ENCODE results near the gene NRXN2.
"Not testable (repeated sequence)": the region's sequence is repeated elsewhere in the genome, so short reads cannot be mapped to it uniquely, and the experiment has no call there.

NRXN2 gene

DNA sequence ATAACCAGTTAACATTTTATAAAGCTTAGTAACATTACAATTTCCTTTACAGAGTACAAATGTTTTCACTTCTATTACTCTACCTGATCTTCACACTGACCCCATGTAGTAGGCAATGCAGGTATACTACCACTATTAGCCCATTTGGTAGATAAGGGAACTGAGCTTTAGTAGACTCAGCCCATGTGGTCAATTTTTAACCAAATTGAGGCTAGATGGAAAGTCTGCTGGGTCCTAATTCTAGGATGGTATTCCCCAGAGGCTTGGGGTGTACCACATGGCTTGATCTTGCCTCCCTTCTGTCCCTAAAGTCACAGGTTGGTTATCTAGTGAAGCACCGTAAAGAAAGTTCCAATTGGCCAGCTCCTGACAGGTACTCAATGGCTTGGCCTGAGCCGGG is 48.2 kb downstream of the NRXN2 start:
- DNase-seq (ENCODE audit: low read depth): no peak

DNA sequence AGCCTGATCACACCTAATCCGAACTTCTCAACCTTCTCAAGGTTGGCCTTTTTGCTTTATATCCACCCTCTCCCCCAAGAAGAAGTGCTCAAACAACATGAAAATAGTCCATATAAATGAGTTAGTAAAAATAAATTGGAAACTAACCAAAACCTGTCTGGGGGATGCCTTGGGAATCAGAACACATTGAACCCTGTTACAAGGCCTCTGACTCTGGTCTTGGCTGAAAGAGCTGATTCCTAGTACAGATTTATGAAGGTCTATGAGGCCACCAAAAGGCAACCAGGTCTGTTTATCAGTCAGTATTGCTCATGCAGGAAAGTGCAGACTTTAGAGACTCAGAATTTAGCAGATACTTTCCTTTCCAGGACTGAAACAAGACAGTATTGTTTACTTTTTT is 49.7 kb downstream of the NRXN2 start:
- DNase-seq (ENCODE audit: low read depth): no peak

DNA sequence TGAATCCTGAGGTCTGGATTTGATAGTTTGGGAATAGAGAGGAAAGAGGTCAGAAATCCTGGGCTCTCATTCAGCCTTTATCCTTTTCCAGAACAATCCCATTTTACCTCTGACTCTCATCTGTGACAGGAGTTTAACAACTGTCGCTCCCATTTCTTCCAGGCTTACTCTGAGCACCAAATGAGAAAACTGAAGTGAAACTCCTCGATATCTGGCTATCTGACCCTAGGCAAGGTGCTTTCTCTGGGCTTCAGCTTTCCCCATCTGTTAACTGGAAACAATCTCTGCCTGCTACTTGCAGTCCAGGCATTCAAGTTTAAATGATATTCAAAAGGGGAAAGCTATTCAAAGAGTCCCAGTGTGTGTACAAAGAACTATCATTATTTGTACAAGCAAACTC is 50.1 kb downstream of the NRXN2 start:
- DNase-seq (ENCODE audit: low read depth): no peak

DNA sequence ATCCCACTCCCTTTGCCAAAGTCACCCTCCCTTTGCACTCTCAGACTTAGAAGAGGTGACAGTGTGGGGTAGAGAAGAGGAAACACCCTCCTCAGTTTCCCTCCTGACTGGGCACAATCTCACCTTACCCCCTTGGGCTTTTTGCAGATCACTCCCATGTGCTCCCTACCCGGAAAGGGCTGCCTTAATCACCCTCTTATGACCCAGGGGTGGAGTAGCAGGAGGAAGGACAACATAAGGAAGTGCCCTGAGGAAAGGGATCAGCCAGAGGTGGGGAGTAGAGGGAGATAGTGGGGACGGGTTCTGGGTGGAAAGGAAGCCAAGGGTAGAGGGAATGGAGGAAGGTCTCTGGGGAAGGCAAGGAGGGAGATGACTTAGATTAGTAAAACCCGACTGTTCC is 52.0 kb downstream of the NRXN2 start:
- DNase-seq (ENCODE audit: low read depth): no peak

DNA sequence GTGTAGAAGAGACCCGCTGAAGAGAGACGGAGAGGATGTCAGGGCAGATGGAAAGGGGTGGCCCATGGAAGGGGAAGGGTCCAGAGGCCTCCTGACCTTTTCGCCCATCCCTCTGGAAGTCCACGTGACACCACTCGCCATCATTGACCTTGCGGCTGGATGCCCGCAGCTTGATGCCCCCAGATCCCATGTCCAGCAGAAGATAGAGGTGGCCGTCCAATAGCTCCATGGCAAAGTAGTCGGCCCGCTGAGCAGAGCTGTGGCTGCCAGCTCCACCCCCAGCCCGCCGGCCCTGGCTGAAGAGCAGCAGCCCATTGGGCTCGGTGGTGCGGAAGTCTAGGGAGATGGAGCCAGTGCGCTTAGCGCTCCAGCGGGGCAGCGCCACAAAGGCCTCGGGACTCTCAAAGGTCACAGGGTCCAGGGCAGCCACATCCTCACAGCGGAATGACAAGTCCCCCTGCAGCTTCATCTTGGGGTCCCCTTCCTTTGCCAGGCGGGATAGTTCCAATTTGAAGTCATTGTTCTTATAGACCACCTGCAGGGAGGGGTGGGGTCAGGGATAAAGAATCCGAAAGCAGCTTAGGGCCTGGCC is 55.7 kb downstream of the NRXN2 start:
- DNase-seq (ENCODE audit: low read depth): no peak

DNA sequence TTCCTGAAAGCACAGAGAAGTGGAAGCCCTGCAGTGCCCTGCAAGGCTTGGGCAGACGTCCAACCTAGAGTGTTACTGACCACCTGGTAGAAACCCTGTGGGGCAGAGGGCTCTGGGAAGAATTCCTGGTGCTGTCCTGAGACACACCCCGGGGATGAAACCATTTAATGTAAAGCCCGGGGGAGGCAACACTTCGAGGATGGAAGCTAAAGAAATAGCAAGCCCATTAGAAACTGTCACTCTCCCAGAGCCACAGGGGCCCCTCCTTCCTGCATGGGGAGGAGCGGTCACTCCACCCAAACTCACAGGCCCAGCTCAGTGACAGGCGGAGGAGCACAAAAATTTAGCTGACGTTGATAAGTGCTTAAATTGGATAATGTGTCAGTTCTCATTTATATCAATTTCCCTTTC is 57.6 kb downstream of the NRXN2 start:
- no peak for DNase-seq (ENCODE audit: low read depth)

DNA sequence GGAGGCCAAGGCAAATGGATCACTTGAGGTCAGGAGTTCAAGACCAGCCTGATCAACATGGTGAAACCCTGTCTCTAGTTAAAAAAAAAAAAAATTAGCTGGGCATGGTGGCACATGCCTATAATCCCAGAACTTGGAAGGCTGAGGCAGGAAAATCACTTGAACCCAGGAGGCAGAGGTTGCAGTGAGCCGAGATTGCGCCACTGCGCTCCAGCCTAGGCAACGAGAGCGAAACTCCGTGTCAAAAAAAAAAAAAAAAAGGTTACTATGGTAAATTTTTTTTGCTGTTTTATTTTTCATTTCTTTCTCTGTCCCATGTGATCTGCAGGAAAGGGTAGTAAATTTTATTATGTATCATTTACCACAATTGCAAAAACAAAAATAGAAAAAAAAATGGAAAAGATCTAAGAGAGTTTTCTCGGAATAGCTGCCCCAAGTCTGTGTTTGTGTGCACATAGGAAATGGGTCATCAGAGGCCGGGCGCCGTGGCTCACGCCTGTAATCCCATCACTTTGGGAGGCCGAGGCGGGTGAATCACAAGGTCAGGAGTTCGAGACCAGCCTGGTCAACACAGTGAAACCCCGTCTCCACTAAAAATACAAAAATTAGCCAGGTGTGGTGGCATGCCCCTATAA is 58.6 kb downstream of the NRXN2 start:
- DNase-seq (ENCODE audit: low read depth): not testable (repeated sequence)

DNA sequence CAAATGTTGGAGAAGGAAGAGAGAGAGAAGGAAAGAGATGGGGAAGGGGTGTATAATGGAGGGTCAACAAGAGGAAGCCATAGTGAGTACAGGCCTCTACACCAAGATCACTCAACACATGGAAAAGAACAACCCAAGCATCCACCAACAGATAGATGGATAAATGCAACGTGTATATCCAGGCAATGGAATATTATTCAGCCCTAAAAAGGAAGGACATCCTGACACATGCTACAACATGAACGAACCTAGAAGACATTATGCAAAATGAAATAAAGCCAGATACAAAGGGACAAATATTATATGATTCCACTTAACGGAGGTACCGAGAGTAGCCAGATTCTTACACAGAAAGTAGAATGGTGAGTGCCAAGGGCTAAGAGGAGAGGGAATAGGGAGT is 59.3 kb downstream of the NRXN2 start:
- DNase-seq (ENCODE audit: low read depth): no peak

DNA sequence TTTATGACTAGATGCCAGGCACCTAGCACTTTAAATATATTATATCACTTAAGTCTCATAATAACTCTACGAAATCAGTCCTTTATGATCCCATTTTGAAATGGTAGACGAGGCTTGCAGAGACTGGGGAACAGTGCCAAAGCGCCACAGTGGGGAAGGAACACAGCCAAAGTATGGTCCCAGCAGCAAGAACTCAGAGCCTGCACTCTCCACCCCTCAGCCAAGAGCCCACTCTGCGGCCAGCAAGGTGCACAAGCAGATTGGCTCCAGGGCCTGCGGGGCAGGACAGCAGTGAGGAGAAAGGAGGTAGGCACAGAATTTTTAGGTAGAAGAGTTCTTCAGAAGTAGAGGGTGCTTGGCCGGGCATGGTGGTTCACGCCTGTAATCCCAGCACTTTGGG is 61.4 kb downstream of the NRXN2 start:
- no peak for DNase-seq (ENCODE audit: low read depth)

DNA sequence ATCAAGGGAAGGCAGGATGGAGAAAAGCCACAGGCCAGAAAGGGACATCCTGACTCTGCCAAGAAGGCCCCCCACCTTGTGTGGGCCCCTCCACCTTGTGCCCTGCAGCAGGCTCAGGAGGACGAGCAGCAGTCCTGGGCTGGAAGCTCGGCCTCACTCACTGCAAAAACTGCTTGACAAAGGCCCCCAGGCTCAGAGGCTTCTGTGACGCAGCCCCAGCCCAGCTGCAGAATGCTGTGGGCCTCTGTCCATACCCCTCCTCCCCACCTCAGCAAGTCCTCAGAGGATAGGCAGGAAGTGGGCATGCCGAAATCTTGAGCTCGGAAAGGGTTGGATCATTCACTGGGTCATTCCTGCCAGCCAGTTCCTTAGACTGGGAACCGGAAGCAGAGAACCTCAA is 61.9 kb downstream of the NRXN2 start:
- DNase-seq (ENCODE audit: low read depth): peak; percentile 9

DNA sequence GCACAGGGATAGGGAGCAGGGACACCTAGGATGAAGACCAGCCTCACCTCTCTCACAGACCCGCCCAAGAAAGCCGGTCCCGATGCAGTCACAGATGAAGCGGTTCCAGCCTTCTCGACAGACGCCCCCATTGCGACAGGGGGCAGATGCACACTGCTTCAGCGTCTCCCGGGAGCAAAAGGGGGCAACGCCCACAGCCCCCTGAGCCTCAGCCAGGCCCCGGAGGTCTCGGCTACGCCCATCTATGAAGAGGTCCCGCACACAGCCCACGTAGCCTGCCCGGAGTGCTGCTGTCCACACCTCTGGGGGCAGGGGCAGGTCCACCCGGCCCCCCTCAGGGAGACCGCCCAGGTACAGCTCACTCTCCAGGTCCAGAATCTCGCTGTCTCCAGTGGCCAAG is 62.3 kb downstream of the NRXN2 start:
- no peak for DNase-seq (ENCODE audit: low read depth)

DNA sequence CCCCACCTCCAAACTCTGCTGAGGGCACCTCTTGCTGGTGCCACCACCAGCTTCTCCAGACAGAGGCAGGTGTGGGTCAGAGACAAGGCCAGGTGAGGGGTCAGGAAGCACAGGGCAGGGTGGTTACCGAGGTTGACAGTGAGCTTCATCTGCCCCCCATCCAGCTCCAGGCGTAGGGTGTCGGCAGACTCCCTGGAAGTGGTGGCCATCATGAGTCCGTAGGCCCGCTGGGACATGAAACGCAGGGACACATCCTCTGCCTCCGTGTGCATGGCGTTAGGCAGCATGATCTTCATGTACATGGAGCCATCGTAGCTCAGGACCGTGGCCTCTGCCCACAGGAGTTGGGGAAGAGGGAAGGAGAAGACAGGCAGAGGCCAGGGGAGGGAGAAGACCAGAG is 62.8 kb downstream of the NRXN2 start:
- DNase-seq (ENCODE audit: low read depth): no peak

DNA sequence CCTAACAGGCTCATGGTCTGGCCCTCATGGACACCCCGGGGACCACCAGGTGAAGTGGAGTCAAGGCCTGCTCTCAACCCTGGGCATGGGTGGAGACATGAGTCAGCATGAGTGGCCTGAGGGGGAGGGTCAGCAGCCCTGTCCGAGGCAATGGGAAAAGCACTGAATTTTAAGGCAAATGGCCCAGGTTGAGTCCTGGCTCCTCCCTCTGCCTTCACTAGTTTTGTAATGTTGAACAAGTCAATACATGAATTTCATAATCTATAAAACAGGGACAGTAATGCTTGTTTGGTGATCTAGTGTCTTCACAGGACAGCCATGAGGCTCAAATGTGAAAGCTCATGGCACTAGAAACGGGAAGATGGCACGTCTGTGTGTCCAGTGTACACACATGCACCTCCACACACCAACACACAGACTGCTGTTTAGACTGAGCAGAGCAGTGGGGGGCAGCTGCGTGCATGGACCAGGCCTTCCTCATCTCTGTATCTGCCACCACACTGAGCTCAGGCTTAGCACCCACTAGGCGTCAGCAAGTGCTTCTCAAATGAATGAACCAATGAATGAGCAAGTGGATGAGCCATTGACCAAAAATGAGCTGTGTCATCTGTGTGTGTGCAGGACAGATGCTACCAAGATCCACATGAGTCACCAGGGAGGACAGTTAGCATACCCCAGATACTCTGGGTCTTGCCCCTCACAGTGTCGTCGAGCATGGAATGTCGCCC is 63.4 kb downstream of the NRXN2 start:
- peak; percentile 60 for DNase-seq (ENCODE audit: low read depth)

DNA sequence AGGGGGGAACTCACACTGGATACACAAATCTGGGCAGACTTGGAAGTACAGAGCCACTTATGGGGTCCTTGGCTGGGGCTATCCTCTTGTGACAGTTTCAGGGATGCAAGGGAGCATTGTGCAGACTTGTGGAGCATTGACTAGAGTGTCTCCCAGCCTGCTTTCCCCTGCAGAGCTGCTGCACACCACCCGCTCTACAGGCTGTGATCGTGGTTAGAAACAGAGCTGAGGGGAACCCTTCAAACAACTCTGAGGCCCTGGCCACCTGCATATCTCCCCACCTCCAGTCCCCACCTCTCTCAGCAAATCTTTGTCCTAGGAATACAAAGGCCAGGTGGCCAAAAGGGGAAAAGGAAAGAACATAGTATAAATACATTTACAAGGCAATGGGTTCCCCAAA is 64.7 kb downstream of the NRXN2 start:
- DNase-seq (ENCODE audit: low read depth): no peak

DNA sequence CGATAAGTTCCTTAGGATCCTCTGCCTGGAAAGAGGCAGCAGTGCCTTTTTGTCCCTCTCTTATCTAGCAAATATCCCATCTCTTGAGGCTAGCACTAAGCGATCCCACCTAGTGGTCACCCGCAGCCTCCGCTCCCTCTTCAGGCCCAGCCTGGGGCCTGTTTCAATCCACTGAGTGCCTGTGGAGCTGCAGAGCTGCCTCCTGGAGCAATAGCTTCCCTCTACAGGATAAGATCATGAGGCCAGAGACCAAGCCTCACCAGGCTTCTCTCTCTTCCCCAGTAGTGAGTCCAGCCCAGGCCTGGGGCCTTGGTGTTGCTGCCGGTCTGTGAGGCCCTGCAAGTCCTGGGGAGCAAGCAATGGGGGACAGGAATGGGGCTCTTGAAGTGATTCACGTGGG is 66.1 kb downstream of the NRXN2 start:
- no peak for DNase-seq (ENCODE audit: low read depth)

DNA sequence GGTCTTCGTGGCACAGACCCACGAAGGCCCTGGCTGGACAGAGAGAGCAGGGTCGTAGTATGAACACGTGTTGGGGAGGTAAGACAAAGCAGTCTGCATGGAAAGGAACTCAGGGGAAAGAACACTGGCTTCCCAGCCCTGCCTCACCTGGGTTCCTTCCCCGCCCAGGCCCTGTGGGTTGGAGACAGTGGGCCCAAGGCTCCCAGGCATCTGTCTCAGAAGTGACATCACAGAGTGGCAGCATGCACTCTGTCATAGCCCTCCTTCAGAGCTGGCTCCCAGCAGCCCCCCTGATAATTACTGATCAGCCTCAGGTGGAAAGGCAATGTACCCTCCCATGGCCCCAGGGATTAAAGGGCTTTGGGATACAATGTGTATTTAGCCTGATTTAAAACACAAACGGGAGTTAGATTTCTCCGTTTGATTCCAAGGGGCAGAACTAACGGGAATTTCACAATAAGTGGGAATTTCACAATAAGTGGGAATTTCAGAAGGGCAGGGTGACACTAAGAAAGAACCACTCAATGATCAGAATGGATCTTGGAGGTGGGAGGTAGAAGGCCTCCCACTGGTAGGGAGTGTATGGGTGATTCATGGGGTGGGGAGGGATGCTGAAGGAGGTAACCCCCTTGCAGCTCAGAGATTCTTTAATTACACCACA is 66.9 kb downstream of the NRXN2 start:
- no peak for DNase-seq (ENCODE audit: low read depth)

DNA sequence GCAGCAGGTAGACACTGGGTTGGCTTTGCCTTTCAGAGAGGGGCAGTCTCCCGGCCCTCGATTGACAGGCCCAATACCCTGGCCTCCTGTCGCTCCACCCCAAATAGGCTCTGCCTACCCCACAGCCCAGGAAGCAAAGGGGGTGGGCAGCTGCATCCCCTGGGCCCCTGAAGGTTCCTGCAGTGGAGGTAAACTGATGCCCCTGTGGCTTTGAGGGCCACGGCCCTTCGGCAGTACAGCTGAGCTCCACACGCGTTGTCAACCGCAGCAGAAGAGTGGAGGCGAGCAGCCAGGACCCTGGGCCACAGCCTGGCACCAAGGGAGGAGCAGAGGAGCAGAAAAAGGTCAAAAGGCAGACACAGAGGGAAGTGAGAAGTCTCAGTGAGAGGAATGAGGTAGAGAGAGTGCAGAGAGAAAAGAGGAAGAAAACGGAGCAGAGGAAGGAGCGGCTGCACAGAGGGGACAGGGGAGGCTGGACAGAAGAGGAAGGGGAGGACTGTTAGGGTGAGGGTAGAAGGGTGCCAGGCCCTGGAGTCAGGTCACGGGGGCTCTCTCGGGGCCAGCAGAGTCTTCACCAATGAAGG is 67.9 kb downstream of the NRXN2 start:
- DNase-seq (ENCODE audit: low read depth): no peak

DNA sequence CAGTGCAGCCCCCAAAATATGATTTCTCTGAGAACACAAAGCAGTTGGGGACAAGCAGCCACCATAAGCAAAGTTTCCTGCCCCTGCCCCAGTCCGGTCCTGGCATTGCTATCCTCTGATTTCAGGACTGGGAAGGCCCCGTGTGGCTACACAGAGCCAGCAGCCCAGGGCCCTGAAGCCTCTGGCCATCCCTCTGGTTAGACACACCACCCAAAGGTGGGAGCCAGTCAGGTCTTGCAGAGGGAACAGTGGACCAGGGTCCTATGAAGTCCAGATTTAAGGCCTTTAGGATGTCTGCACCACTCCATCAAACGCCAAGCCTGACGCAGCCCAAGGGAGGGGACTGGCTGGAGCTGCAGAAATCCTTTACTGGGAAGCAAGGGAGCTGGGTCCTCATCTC is 68.6 kb downstream of the NRXN2 start:
- DNase-seq (ENCODE audit: low read depth): no peak

DNA sequence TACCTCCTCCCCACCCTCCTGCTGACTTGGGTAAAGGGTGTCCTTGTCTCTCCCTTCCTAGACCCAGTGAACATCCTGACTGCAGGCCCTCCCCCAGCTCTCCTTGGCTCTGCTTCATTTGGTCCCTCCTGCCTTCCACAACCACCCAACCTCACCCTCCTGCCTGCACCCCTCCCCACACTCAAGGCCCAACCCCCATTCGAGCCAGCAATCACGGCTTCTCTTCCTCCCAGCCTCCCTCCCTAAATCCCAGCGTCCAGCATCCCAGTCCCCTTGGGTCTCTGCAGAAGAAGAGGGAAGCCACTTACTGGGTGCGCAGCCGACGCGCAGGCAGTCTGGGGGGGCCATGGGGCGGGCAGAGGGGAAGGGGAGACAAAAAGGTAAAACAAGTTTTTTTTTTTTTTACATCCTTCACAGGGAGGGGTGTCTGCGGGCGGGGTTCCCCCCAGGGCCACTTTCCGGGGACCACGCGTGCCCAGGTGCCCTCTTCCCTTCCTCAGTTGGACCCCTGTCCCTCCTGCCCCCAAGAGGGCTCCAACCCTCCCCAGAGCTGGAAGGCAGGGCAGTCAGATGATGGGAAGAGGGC is 69.5 kb downstream of the NRXN2 start:
- DNase-seq (ENCODE audit: low read depth): no peak

DNA sequence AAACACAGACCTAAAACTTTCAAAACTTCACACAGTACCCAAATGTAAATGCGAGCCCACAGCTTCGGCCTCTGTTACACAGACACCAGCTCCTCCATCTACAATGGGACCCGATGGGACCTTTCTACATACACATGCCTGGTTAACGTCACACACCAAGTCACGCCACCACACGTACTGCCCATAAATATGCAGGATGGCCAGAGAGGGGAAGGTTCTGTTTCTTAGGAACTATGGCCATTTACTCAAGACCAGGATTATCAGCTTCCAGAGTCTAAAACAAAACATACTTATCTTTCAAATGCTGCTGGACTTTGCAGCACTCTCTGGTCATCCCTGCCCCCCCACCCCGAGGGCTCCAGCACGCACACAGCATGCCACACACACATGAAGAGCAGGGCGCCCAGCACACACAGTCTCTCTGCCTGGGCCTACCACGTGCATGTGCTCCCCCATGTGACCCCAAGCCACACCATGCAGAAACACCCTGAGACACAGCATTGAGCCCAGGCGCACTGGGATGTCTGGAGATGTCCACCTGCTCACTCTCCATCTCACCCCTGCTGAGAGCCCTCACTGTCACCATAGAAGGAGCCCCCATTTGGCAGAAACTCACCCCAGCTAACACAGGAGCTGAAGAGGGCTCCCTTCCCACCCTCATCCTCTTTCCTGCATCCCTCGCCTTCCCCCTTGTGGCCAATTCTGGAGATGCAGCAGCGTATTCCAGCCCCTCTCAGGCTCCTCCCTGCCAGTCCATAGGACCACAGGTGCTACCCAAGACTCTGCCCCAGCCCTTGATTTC is 70.2 kb downstream of the NRXN2 start:
- DNase-seq (ENCODE audit: low read depth): peak; percentile 58

DNA sequence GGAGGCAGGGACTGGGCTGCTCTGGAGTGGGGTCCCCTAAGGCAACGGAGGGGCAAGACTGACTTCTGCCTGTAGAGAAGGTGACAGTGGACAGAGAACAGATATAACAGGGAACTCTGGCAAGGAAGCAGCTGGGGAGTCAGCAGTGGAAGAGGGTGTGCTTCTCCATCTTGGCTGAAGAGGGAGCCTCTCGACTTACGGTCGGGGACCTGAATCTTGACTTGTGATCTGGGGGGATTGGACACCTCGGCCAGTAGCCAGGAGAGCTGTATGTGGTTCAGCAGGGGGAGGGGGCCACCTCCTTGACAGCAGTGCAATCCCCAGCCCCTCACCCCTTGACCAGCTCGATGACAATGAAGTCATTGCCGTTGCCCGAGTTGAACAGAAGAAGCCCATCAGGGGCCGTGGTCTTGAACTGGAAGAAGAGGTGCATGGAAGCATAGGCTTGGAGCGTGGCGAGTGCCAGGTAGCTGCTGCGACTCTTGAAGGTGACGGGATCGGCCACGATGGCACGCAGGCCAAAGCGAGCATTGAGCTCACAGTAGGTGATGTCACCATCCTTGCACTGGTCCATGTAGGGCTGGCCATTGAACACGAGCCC is 72.0 kb downstream of the NRXN2 start:
- DNase-seq (ENCODE audit: low read depth): peak; percentile 50
